ENCODE data around the gene PRXL2B.
"Not testable (repeated sequence)": the region's sequence is repeated elsewhere in the genome, so short reads cannot be mapped to it uniquely, and the experiment has no call there.

Gene PRXL2B

DNA sequence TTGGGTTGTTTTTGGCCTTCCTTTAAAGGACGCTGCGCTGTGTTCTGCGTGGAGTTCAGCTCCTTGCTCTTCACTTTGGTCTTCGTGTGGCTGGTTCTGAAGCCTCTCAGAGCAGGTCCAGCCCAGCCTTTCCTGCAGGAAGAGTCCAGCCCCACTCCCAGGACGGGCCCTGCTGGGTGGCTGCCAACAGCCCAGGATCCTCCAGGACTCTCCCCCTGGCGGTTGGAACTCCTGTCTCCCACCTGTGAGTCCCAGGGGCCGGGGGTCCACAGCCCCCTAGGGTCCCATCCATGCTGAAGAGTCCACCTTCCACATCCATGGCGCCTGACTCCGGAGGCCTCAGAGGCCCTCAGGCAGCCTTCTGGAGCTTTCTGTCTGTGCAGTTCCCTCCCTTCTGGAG, 35.0 kb upstream of the PRXL2B start:
- DNase-seq (ENCODE audit: low read depth): not testable (repeated sequence)

DNA sequence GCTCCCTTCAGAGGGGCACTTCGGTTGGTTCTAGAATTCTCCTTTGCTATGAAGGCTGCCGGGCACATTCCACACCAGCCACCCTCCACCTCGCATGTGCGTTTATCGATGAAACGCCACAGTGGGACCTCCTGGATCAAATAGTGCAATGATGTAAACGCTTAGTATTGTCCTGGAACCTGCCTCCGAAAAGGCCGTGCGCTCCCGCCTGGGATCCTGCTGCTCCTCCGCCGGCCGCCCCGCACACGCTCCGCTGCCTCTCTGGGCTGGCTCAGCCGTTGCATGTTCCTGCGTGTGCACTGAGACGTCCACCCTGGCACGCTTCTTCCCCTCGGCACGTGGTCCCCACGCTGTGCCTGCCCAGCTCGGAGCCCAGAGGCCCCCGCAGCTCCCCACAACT, 34.4 kb upstream of the PRXL2B start:
- DNase-seq (ENCODE audit: low read depth): no peak

DNA sequence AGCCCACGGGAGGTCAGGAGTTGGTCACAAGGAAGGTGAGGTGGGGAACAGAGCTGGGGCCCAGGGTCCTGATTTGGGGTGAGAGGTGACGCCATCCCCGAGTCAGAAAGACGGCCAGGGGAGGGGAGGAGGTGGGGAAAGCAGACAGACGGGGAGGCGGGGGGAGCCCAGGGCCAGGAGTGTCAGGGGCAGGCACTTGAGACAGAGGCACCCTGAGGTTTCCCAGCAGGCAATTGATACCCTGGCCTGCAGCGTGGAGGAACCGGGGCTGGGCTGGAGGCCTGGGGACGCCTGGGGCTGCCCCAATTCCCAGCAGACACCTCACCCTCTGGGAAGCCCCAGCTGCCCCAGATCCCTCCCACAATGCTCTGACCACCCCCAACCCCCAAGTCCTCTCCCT, 33.5 kb upstream of the PRXL2B start:
- not testable (repeated sequence) for DNase-seq (ENCODE audit: low read depth)

DNA sequence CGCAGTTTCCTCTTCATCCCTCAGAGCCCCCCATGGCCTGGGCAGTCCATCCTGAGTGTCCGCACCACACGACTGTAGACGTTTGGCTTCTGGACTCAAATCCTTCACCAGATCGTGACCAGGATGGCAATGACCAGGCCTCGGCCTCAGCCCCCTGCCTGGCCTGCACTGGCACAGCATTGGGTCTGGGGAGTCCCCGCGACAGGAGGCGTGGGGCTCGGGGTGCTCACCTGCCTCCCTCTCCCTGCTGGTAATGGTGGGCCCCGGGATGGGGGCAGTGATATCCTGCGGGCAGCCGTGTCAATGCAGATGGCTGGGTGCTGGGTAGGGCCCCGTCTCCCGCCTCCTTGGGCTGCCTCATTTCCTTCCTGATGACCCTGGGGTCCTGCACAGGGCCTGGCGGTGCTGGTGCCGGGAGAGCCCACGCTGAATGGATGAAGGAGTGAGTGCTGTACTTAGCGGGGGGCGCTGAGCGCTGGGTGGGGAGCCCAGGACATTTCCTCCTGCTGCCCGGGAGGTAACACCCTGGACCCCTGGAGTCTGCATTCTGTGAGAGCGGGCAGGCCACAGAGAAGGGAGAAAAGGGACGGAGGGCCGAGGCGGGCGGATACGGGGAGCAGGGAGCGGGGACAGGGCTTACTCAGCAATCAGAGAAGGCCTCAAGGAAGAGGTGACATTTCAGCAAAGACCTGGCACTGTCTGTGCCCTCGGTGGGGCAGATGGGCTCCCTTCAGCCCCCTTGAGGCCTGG, 32.5 kb upstream of the PRXL2B start:
- no peak for DNase-seq (ENCODE audit: low read depth)

GRCh38 chr1:2554621-2555387, 31.8 kb upstream of the PRXL2B start:
- no peak for DNase-seq (ENCODE audit: low read depth)

- no peak for DNase-seq (ENCODE audit: low read depth)
Measured at GRCh38 chr1:2555634-2556276, 30.8 kb upstream of the PRXL2B start.

DNA sequence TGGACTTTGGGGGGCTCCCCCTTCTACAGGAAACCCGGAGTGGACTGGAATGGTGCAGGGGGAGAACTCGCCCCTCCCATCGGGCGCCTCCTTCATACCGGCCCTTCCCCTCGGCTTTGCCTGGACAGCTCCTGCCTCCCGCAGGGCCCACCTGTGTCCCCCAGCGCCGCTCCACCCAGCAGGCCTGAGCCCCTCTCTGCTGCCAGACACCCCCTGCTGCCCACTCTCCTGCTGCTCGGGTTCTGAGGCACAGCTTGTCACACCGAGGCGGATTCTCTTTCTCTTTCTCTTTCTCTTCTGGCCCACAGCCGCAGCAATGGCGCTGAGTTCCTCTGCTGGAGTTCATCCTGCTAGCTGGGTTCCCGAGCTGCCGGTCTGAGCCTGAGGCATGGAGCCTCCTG, 30.3 kb upstream of the PRXL2B start, which contains the start of gene TNFRSF14:
TNFRSF14 (plus strand) TSS at position 95 of the 401 bp plus-strand sequence; CDS start at position 389, 294 bp downstream.
- DNase-seq (ENCODE audit: low read depth): no peak

DNA sequence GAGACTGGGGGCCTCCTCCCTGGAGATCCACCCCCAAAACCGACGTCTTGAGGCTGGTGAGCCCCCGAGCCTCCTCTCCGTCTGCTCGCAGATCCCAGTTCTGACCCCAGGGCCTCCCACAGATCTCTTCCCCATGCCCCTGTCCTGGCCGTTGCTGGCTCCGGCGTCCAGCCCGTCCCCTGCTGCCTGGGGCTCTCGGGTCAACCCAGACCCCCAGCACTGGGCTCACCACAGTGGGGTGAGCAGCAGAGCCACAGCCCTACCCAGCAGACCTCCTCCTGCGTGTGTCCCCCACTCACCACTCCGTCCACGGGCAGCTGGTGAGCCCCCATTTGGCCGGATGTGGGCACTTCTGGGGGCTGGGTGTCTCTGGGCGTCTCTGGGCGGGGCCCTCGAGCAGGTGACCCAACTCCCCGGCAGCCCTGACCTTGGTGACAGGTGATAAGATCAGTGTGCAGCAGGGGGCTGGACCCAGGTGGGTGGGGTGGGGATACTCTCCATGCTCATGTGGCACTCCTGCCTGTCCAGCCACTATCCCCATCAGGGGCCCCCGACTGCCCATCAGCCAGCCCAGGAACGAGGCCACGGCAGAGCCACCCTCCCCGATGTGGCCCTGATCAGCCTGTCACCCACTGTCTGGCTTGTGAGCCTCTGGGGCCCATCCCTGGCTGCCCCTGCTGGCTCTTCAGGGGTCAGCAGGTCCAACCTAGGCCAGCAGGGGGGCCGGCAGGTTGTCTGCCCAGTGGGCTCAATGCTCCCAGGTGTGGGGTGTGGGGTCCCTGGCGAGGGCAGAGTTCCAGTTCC, 29.7 kb upstream of the PRXL2B start:
- no peak for DNase-seq (ENCODE audit: low read depth)

DNA sequence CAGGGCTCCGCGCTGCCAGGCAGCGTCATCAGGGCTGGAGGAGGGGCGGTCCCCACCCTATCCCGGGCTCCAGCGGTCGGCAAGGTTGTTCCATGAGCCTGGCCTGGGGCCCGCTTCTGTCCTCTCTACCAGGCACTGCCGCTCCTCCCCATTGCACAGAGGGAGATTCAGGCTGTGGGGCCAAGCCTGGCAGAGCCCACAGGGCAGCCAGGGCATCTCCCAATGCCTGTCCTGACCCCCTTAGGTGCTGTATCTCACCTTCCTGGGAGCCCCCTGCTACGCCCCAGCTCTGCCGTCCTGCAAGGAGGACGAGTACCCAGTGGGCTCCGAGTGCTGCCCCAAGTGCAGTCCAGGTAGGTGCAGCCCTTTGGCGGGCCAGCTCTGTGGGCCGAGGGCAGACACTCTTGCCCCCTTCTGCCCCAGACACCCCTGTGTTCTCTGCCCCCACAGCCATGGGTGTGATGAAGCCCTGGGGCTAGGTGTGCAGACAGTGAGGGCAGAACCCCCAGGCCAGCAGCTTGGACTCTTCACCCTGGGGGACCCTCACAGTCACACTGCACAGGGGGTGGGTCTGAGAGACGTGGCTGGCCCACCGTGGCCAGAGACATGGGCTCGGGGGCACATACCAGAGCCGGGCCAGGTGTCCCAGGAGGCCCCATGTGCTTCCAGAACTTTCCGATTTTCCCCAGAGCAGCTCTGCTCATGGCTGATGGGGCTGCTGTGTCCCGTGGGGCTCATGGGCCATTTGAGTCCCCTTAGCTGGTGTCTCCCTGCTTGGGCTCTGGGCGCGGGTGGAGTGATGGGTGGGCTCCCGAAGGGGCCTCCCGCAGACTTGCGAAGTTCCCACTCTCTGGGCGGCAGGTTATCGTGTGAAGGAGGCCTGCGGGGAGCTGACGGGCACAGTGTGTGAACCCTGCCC, 28.8 kb upstream of the PRXL2B start:
- DNase-seq (ENCODE audit: low read depth): no peak

DNA sequence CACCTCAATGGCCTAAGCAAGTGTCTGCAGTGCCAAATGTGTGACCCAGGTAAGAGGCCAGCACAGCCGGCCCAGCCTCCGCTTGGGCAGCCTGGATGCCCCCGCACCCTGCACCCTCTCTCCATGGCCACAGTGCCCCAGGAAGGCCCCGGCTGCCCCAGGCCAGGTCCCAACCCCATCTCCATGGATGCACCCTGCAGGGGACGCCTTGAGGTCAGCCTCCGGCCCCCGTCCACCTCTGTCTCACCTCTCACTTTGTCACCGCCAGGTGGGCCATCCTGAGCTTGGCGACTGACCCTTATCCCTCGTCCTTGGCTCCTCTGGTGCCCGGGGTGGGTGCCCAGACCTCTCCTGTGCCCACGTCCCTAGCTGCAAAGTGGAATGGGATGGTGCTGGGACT, 28.2 kb upstream of the PRXL2B start:
- no peak for DNase-seq (ENCODE audit: low read depth)

DNA sequence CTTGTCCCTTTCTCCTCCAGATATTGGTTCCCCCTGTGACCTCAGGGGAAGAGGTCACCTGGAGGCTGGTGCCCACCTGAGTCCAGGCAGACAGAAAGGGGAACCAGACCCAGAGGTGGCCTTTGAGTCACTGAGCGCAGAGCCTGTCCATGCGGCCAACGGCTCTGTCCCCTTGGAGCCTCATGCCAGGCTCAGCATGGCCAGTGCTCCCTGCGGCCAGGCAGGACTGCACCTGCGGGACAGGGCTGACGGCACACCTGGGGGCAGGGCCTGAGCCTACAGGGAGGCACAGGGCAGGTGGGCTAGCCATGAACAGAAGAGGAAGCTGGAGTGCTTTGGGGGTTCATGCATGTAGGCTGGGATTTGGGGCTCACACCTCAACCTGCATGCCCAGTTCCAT, 27.7 kb upstream of the PRXL2B start:
- DNase-seq (ENCODE audit: low read depth): no peak

DNA sequence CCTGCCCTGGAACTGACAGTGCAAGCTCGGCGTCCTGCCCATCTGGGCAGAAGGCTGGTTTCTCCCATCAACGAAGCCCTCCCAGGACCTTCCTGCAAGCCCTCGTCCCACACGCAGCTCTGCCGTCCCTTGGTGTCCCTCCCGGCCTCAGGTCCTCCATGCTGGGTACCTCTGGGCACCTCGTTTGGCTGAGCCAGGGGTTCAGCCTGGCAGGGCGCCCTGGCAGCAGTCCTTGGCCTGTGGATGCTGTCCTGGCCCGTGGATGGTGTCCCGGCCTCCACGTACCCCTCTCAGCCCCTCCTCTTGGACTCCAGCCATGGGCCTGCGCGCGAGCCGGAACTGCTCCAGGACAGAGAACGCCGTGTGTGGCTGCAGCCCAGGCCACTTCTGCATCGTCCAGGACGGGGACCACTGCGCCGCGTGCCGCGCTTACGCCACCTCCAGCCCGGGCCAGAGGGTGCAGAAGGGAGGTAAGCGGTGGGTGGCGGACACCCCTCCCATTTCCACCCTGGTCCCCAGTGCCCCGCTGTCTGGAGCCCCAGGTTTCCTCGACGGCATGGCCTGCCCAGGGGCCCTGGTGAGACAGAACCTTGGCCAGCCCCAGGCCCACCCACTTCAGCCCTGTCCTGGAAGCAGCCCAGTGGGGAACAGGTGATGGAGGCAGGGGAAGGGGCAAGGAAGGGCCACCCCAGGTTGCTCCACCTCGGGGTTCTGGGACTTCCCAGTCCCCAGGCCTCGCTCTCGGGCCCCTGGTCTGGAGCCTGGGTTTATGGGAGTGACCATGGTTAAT, 26.9 kb upstream of the PRXL2B start:
- no peak for DNase-seq (ENCODE audit: low read depth)

GRCh38 chr1:2560299-2561073, 26.1 kb upstream of the PRXL2B start:
- DNase-seq (ENCODE audit: low read depth): no peak

- DNase-seq (ENCODE audit: low read depth): no peak
Measured at GRCh38 chr1:2561446-2561845, 25.1 kb upstream of the PRXL2B start.

DNA sequence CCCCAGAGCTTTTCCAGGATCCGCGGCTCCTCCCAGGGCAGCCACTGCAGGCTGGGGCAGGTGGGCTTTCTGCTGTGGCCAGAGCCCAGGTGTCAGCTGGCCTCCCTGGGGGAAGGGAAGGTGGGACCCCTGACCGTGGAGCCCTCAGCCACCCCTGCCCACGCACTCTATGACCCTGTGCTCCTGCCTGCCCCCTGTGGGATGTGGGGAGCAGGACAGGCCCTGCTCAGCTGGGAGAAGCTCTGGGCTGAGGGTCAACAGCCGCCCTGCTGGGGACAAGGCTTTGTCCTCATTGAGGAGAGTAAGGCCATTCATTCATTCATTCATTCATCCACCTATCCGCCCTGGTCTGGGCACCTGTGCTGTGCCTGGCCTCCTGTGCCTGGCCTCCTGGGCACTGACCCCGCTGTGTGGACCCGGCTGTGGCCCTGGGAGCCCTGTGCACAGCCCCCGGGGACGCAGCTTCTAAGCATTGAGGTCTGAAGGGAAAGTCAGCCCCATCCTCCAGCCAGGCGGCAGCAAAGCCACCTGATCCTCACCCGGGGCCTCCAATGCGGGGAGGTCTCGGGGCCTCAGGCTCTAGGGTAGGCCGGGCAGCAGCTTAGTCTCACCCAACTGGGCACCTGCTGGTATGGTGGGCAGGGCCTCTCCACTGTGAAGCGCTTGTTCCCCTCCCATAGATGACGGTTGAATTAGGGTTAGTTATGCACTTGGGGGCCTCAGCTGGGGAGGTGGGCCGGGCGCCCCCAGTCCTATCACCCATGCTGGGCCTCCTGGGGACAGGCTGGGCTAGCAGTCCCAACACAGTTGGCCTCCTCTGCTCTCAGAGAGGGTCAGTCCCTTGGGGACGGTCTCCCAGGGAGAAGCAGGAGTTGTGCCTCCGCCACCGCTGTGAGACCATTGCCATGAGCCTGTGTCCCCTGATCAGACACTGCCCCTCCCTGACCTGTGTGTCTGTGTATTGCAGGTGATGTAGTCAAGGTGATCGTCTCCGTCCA, 24.4 kb upstream of the PRXL2B start:
- no peak for DNase-seq (ENCODE audit: low read depth)

DNA sequence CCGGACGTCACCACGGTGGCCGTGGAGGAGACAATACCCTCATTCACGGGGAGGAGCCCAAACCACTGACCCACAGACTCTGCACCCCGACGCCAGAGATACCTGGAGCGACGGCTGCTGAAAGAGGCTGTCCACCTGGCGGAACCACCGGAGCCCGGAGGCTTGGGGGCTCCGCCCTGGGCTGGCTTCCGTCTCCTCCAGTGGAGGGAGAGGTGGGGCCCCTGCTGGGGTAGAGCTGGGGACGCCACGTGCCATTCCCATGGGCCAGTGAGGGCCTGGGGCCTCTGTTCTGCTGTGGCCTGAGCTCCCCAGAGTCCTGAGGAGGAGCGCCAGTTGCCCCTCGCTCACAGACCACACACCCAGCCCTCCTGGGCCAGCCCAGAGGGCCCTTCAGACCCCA, 23.4 kb upstream of the PRXL2B start:
- DNase-seq (ENCODE audit: low read depth): no peak

DNA sequence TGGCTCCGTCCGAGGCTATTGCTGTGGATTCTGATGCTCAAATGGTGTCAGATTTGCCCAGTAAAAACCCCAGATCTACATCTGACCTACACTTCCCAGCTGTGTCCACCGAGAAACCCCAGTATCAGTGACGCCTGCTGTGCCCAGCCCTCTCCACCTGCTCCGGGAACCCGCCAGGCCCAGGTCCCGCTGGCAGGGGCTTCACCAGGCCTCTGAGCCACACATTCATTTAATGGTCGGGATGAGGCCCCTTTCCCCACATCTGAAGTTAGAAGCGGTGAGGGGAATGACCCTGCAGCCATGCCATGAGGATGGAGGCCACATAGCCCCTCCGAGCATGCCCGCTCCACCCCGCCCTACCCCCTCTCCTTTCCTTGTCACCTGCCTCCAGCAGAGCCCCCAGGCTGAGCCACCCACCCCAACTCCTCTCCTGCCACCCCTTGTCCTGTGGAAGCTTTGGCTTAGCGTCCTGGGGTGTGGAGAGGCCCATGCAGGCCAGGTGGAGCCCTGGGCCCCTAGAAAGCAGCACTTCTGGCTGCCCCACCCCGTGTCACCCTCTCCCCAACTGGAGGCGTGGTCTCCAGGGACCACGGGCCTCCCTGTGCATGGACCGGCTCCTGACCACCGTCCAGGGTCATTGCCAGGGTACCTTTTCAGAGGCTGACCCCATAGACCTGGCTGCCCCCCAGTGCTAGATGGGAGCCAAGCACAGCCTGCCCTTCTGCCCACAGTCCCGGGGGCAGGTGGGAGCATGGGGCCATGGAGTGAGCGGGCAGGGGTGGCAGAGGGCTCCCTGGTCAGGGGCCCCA, 22.4 kb upstream of the PRXL2B start:
- DNase-seq (ENCODE audit: low read depth): no peak

All from GM04503 (cell line).